Upper lobe of left lung (tissue), 4 donors: ENCODE results near the gene NME7.

Experiments used
- CTCF ChIP-seq, 6 experiments: fragments of 450-650 bp in 4 of 6; fragments of 200-600 bp in 2 of 6; sonication (generic) in 2 of 6; IDR thresholded peaks; one replicate each; pipeline ENCODE4 v1.5.1; 2016 to 2019; ENCODE audit warnings: antibody characterized with exemption in 6 of 6
- POLR2A ChIP-seq, 4 donors: fragments of 450-650 bp; IDR thresholded peaks; one replicate each; pipeline ENCODE4 v1.5.1; 2016 to 2017; ENCODE audit warnings: antibody characterized with exemption in 4 of 4, mild to moderate bottlenecking in 2 of 4
- POLR2AphosphoS5 ChIP-seq, 2 donors: sonication (generic); formaldehyde crosslinking; IDR thresholded peaks; one replicate each; pipeline ENCODE4 v1.5.1; 2017; ENCODE audit warnings: antibody characterized with exemption in 2 of 2

GRCh38 chr1:169235568-169235967 lies 132.0 kb downstream of the NME7 start:
- no peak for TF ChIP-seq POLR2A (IDR thresholded peaks at IDR 0.05)
- no peak for TF ChIP-seq CTCF (IDR thresholded peaks at IDR 0.05)
- TF ChIP-seq POLR2AphosphoS5 (IDR thresholded peaks at IDR 0.05): no peak
